Spinal cord (tissue), 10 donors: ENCODE data around the gene NPIPB2. TPM values are rescaled to one million over a fixed set of nuclear protein-coding genes. Genes with fewer than 3 reads are reported as not detected.
"Not testable (repeated sequence)": the region's sequence is repeated elsewhere in the genome, so short reads cannot be mapped to it uniquely, and the experiment has no call there.

Experiments
- DNase-seq, 6 donors: peaks; one replicate each; pipeline versions ENCODE4 v3.0.0 to v3.0.0-alpha.2; 2013 to 2015; ENCODE audit warnings: low spot score in 6 of 6, low read depth in 4 of 6
- H3K27ac ChIP-seq: one replicate; pipeline ENCODE4 v1.5.1; 2013; ENCODE audit warnings: low read depth, low read length, control low read depth
- H3K27me3 ChIP-seq: one replicate; pipeline ENCODE4 v1.6.1; 2013; ENCODE audit warnings: low read length; ENCODE audit not compliant: control insufficient read depth, insufficient read depth
- H3K36me3 ChIP-seq: one replicate; pipeline ENCODE4 v1.6.1; 2013; ENCODE audit warnings: low read length; ENCODE audit not compliant: control insufficient read depth, insufficient read depth
- H3K4me1 ChIP-seq: one replicate; pipeline ENCODE4 v1.6.1; 2013; ENCODE audit warnings: low read length; ENCODE audit not compliant: control insufficient read depth, insufficient read depth
- H3K4me3 ChIP-seq: one replicate; pipeline ENCODE4 v1.5.1; 2013; ENCODE audit warnings: low read depth, low read length, control low read depth
- H3K9me3 ChIP-seq: one replicate; pipeline ENCODE4 v1.6.1; 2013; ENCODE audit warnings: low read length; ENCODE audit not compliant: control insufficient read depth, insufficient read depth
- WGBS: methylation state at CpG from one replicate; pipeline ENCODE4 v1.1.5; 2013; ENCODE audit warnings: missing lambda C conversion rate; ENCODE audit not compliant: insufficient coverage; 5-methylcytosine and 5-hydroxymethylcytosine counted together
- polyA plus RNA-seq, 2 donors: library from polyadenylated mRNA; unstranded; fragments of 120-200 nt; gene quantifications; one replicate each; pipeline ENCODE4 v1.2.1, GENCODE V29; 2013; ENCODE audit not compliant: insufficient read length in 2 of 2
- total RNA-seq, 2 donors: library from RNA; depleted of rRNA in 1 of 2; stranded (reverse); fragments of 120-200 nt in 1 of 2; fragments of >200 nt in 1 of 2; gene quantifications; one replicate each; pipeline versions ENCODE4 v1.2.3 to v1.2.4, GENCODE V29; 2013 to 2014
- donor health status: healthy.

NPIPB2 gene
- total and polyA plus RNA-seq, 4 donors = 3.5 to 5.6 (median 4.8) TPM

DNA sequence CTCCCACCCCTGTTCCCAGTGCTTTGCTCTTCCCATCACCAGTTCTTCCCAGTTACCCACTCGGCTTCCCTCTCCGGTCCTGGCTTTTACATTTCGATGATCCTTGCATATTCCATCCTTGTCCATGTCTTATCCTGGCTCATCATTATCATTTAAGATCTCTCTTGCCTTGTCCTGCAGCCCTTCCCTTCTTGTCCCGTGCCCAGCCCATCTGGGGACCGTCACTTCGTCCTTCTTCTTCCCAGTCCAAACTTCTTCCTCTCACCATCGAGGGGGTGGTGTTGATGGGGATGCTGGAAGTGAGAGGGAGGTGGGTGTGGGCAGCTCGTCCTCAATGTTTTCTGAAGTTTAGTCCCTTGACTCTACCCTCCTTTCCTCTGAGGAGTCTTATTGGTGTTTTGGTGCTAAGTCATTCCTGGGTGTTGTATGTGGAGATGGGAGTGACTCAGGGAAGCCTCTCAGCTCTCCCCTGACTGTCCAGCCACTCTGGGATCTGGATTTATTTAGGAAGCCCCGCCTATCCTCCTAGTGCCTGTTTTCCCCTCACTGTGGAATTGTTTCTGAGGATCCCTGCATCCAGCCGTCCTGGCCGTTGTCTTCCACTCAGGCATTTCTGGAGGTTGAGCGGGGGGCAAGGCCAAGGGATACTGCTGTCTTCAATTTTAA is 35.7 kb upstream of the NPIPB2 start:
- H3K27ac ChIP-seq = no peak overlapping the region

GRCh38 chr16:11976850-11977375 is 35.1 kb upstream of the NPIPB2 start:
- Histone ChIP-seq H3K4me1 (peaks cover 21% of the 10 kb centered on the region), H3K9me3 (no peaks in the 10 kb centered on the region), H3K4me3 (peak overlapping the region; percentile 95), H3K36me3 (no peaks in the 10 kb centered on the region), H3K27ac (no peak overlapping the region), H3K27me3 (no peaks in the 10 kb centered on the region)
- 0% methylated on average over 22 of the region's 22 CpGs for WGBS
- DNase-seq = peak in 2 of 6 donors; percentile 3 to 23

More for the DNA sequence above, 35.7 kb upstream of the NPIPB2 start:
- H3K4me1 ChIP-seq = peaks cover 21% of the 10 kb centered on the region
- no peaks in the 10 kb centered on the region for H3K36me3 ChIP-seq
- WGBS = 41% methylated on average over 5 of the region's 12 CpGs
- no peaks in the 10 kb centered on the region for H3K27me3 ChIP-seq
- DNase-seq = peak in 1 of 6 donors; percentile 25
- H3K9me3 ChIP-seq = no peaks in the 10 kb centered on the region
- peak overlapping the region; percentile 95 for H3K4me3 ChIP-seq

DNA sequence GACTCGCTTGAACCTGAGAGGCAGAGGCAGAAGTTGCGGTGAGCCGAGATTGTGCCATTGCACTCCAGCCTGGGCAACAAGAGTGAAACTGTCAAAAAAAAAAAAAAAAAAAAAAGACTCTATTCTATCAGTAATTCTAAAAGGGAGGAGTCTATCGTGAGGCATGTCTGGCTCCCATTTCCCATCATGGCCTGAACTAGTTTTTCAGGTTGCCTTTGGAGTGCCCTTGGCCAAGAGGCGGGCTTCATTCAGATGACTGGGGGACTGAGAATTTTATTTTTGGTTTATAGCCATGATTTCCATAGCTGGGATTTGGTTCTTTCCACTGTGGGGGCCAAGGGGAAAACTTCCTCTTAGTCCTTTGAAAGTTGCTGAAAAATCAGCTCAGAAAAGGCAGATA is 31.2 kb upstream of the NPIPB2 start:
- Histone ChIP-seq H3K4me1 (peaks cover 21% of the 10 kb centered on the region), H3K27ac (no peak overlapping the region), H3K27me3 (no peaks in the 10 kb centered on the region), H3K36me3 (no peaks in the 10 kb centered on the region), H3K9me3 (no peaks in the 10 kb centered on the region), H3K4me3 (no peak overlapping the region)
- WGBS = 80% methylated on average over 1 of the region's 5 CpGs
- no peak for DNase-seq

DNA sequence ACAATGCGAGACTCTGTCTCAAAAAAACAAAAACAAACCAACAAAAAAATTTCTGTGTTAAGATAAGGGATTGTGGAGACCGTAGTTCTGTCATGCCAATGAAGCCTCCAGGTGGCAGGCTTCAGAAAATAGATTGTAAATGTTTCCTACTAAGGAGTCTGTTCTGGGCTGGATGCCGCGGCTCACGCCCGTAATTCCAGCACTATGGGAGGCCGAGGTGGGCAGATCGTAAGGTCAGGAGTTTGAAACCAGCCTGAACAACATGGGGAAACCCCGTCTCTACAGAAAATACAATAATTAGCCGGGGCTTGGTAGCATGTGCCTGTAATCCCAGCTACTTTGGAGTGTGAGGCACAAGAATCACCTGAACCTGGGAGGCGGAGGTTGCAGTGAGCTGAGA is 30.3 kb upstream of the NPIPB2 start:
- Histone ChIP-seq H3K27ac (no peak overlapping the region), H3K4me1 (peaks cover 13% of the 10 kb centered on the region), H3K4me3 (no peak overlapping the region), H3K27me3 (no peaks in the 10 kb centered on the region), H3K9me3 (no peaks in the 10 kb centered on the region), H3K36me3 (no peaks in the 10 kb centered on the region)
- no peak for DNase-seq
- WGBS = 88% methylated on average over 8 of the region's 11 CpGs

GRCh38 chr16:11970292-11970691 is 28.4 kb upstream of the NPIPB2 start:
- not testable (repeated sequence) for H3K4me1 ChIP-seq, H3K4me3 ChIP-seq, H3K27me3 ChIP-seq, H3K9me3 ChIP-seq, H3K36me3 ChIP-seq, H3K27ac ChIP-seq, DNase-seq
- WGBS = 84% methylated on average over 4 of the region's 5 CpGs

GRCh38 chr16:11968577-11968976 is 26.7 kb upstream of the NPIPB2 start:
- Histone ChIP-seq H3K27ac (no peak overlapping the region), H3K27me3 (no peaks in the 10 kb centered on the region), H3K4me1 (no peaks in the 10 kb centered on the region), H3K4me3 (no peak overlapping the region), H3K36me3 (no peaks in the 10 kb centered on the region), H3K9me3 (no peaks in the 10 kb centered on the region)
- 77% methylated on average over 1 of the region's 3 CpGs for WGBS
- DNase-seq = no peak

DNA sequence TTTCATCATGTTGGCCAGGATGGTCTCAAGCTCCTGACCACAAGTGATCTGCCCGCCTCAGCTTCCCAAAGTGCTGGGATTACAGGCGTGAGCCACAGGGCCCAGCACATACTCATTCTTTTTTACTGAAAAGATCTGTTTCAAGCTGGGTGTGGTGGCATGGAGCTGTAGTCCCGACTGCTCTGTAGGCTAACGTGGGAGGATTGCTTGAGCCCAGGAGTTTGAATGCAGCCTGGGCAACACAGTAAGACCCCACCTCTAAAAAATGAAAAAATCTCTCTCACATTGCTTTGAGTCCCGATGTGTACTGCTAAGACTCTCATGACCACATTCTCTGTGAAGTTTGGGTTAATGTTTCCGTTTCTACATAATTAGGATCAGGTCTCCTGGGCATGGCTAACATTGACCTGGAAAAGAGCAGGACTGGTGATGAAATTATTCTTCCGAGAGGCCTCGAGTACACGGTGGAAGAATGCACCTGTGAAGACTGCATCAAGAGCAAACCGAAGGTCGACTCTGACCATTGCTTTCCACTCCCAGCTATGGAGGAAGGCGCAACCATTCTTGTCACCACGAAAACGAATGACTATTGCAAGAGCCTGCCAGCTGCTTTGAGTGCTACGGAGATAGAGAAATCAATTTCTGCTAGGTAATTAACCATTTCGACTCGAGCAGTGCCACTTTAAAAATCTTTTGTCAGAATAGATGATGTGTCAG is 25.5 kb upstream of the NPIPB2 start:
- H3K4me3 ChIP-seq = no peak overlapping the region
- H3K27ac ChIP-seq = no peak overlapping the region
- no peaks in the 10 kb centered on the region for H3K9me3 ChIP-seq
- WGBS = 73% methylated on average over 13 of the region's 17 CpGs
- no peaks in the 10 kb centered on the region for H3K36me3 ChIP-seq
- no peaks in the 10 kb centered on the region for H3K4me1 ChIP-seq
- no peak for DNase-seq
- H3K27me3 ChIP-seq = no peaks in the 10 kb centered on the region

- no peaks in the 10 kb centered on the region for H3K36me3 ChIP-seq
- H3K4me1 ChIP-seq = no peaks in the 10 kb centered on the region
- H3K4me3 ChIP-seq = no peak overlapping the region
- no peaks in the 10 kb centered on the region for H3K27me3 ChIP-seq
- H3K9me3 ChIP-seq = no peaks in the 10 kb centered on the region
- DNase-seq = no peak
- H3K27ac ChIP-seq = no peak overlapping the region
- WGBS = 81% methylated on average over 3 of the region's 7 CpGs
Observed at GRCh38 chr16:11966173-11966572, 24.3 kb upstream of the NPIPB2 start.

DNA sequence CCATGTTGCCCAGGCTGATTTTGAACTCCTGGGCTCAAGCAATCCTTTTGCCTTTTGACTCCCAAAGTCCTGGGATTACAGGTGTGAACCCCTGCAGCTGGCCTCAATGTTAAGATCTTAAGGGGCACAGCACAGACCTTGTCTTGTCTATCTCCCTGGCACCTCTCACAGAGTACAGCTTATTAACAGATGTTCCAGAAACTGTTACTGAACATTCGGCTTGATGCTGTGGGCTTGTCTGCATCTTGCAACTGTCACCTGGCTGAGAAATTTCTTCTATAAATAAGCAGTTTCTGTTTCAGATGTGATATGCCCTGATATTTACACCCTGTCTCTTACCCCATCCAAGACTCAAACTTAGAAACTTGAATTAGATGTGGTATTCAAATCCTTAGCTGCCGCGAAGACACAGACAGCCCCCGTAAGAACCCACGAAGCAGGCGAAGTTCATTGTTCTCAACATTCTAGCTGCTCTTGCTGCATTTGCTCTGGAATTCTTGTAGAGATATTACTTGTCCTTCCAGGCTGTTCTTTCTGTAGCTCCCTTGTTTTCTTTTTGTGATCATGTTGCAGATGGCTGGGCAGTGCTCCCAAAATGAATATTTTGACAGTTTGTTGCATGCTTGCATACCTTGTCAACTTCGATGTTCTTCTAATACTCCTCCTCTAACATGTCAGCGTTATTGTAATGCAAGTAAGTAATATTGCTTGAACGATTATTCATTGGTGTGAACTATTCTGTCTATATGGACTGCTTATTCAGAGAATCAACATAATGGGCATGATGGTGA is 23.1 kb upstream of the NPIPB2 start, which contains the start of gene TNFRSF17:
Gene TNFRSF17, plus strand, starts transcription at position 450 of the 791 bp plus-strand sequence. Its CDS starts 115 bp downstream, at position 565.
- WGBS = 64% methylated on average over 5 of the region's 9 CpGs
- DNase-seq = no peak
- Histone ChIP-seq H3K27ac (no peak within 1 kb of the TSS), H3K4me1 (no peaks in the 10 kb centered on the region), H3K27me3 (no peaks in the 10 kb centered on the region), H3K4me3 (no peak within 1 kb of the TSS), H3K36me3 (no peaks in the 10 kb centered on the region), H3K9me3 (no peaks in the 10 kb centered on the region)
